HFF-Myc (cell line): Measurements from ENCODE around the gene DLGAP4.

ENCODE experiments used
- DNase-seq: peaks from one replicate; pipeline ENCODE4 v3.0.0-alpha.2; 2011; ENCODE audit warnings: low read depth; ENCODE audit errors: extremely low read depth
- H3K4me3 ChIP-seq: replicated peaks from 2 replicates; pipeline ENCODE4 v1.5.1; 2011; ENCODE audit warnings: low read depth, mild to moderate bottlenecking, control low read depth, low read length
- TF ChIP-seq, protein P1 (sequence below): IDR thresholded peaks from 2 replicates; pipeline ENCODE4 v1.5.1; 2012; ENCODE audit warnings: mild to moderate bottlenecking, low read depth, low read length, control low read depth; ENCODE audit errors: missing control alignments

DLGAP4 gene

DNA sequence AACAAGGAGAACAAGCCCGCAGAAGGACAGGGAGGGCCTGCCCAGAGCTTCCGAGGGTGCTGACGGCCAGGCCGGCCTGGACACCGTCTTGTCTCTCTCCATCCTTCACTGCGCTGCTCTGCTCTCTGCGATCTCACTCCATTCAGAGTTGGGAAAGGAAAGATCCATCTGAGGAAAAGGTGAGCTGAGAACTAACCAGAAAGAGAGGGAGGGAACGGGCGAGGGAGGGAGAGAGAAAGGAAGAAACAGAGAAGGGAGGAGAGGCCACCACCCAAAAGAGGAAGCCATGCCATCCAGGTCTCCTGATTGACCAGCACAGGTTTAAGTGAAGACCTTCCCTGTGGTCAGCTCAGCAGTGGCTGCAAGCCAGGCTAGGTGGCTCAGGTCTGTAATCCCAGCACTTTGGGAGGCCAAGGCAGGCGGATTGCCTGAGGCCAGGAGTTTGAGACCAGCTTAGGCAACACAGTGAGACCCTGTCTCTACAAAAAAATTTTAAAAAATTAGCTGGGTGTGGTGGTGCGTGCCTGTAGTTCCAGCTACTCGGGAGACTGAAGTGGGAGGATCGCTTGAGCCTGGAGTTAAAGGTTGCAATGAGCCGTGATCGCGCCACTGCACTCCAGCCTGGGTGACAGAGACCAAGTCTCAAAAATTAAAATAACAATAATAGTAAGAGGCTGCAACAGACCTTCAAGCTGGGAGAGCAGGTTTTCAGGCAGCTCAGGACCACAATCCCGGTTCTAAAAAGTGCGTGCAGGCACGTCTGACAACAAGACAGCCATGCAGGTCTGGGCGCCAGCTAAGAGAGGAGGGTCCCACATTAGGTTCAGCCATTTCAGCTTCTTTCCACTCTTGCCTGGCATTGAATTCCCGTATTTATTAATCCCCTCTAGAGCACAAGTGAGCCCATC is 34.2 kb upstream of the DLGAP4 start:
- no peak overlapping the region for H3K4me3 ChIP-seq
- TF ChIP-seq, protein P1, sequence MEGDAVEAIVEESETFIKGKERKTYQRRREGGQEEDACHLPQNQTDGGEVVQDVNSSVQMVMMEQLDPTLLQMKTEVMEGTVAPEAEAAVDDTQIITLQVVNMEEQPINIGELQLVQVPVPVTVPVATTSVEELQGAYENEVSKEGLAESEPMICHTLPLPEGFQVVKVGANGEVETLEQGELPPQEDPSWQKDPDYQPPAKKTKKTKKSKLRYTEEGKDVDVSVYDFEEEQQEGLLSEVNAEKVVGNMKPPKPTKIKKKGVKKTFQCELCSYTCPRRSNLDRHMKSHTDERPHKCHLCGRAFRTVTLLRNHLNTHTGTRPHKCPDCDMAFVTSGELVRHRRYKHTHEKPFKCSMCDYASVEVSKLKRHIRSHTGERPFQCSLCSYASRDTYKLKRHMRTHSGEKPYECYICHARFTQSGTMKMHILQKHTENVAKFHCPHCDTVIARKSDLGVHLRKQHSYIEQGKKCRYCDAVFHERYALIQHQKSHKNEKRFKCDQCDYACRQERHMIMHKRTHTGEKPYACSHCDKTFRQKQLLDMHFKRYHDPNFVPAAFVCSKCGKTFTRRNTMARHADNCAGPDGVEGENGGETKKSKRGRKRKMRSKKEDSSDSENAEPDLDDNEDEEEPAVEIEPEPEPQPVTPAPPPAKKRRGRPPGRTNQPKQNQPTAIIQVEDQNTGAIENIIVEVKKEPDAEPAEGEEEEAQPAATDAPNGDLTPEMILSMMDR: no peak
- no peak for DNase-seq

DNA sequence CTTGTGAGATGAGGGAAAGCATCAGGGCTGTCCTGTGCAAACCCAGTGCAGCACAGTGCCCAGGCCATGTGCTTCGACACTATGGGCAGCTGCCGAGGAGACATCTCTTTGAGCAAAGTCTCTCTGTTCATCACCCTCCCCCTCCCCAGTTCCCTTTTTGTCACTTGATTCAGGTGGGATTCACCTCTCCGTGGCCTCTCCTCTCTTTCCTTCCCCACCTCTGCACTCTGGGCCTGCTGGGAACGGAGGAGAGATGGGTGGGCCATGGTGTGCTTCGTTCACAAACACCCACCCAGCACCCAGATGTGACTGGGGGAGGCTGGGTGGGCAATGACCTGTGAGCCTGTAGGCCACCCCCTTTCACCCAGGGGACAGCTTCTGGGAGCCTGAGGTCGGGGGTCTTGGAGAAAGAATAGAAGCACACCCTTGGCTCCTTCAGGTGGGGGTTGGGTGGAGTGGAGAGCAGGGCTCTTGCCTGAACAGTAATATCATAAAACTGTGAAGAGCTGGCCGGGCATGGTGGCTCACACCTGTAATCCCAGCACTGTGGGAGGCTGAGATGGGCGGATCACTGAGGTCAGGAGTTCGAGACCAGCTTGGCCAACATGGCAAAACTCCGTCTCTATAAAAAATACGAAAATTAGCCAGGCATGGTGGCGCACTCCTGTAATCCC is 33.5 kb upstream of the DLGAP4 start:
- DNase-seq: no peak
- H3K4me3 ChIP-seq: no peak overlapping the region
- TF ChIP-seq, protein P1: no peak

DNA sequence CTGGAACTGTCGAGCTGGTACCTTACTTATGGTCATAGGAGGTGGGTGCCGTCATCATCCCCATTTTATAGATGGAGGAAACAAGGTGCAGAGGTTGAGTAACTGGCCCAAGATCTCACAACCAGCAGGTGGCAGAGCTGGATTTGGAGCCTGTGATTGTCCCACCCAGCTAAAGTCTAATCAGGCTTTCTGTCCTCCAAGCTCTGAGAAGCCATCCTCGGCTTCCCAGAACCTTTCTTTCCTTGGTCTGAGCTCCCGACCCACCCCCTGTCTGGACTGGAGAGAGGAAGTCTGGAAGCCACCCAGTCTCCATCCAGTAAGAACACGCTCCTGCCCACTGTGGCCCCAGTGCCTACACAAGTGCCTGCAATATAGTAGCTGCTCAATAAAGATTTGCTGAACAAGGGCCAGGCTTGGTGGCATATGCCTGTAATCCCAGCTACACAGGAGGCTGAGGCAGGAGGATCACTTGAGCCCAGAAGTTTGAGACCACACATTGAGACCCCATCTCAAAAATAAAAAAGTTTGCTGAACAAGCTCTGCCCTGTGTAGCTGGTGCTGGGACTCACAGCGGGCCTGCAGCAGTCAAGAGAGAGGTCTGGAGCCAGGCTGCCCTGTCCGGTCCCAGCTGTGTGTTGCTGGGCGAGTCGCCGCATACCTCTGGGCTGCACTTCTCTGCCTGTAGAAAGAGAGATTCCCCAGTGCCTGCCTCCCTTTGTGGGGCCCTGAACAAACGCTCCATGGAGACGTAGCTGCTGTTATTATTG is 32.5 kb upstream of the DLGAP4 start:
- H3K4me3 ChIP-seq: no peak overlapping the region
- no peak for DNase-seq
- TF ChIP-seq, protein P1: peak; percentile 37

DNA sequence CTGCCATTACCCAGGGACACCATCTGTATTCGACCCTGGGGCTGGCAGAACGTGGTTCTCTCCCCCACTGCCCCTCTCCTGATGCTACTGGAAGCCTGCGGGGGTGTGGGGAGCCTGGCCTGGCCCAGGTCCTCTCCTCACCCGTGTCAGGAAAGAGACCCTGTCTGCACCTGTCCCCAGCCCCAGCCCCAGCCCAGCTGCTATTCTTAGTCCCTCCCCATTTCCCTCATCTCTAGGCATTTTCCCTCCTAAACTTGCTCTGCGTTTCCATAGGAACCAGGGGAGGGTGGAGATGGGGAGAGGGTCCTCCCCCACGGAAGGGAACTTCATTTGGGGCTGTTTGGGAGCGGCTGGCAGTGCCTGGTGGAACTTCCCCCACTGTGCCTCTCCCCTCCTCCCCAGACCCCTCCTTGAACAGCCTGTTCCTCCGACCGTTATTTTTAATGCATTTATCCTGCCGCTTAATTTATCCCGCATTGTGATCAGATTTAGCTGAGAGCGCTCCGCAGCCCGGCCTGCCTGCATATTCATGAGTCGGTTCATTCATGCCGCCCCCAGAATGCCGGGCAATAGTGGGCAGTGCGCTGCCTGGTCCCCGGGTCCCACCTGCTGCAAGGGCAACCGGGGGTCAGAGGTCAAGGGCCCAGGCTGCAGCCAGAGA is 31.8 kb upstream of the DLGAP4 start:
- no peak for DNase-seq
- H3K4me3 ChIP-seq: no peak overlapping the region
- TF ChIP-seq, protein P1: no peak

DNA sequence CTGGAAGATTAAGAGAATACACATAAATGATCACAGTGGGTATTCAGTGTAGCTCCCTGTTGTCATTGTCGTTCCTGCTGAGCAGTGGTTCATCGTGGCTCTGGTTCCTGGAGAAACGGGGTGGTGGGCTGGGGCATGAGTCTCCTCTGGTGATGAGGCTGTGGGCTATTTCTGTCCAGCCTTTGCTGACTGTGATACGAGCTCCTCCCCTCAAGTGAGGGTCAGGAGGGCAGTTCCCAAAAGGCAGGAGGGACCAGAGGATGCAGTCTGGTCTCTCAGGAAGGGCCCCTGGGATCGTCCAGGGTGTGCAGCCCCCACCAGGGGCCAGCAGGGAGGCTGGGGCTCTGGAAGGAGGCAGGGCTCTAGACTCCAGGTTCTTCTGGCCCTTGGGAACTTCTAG is 31.1 kb upstream of the DLGAP4 start:
- no peak overlapping the region for H3K4me3 ChIP-seq
- TF ChIP-seq, protein P1: no peak
- DNase-seq: no peak
